A673 (cell line): ENCODE measurements around the gene SDK1.

Experiments
- EZH2 ChIP-seq: fragments of 200-600 bp; sonication (generic); IDR thresholded peaks from 2 replicates; pipeline ENCODE4 v1.6.1; 2017; ENCODE audit warnings: borderline replicate concordance, low read depth, mild to moderate bottlenecking, mixed read lengths, antibody characterized with exemption, low read length; ENCODE audit not compliant: poor library complexity, severe bottlenecking
- TF ChIP-seq, protein P1 (sequence below): fragments of 300-800, 200-600 bp; sonication (generic); conservative IDR thresholded peaks from 2 replicates; pipeline ENCODE4 v1.5.1; 2017; ENCODE audit warnings: low read depth, mild to moderate bottlenecking, antibody characterized with exemption, low read length, moderate library complexity, mixed read lengths

DNA sequence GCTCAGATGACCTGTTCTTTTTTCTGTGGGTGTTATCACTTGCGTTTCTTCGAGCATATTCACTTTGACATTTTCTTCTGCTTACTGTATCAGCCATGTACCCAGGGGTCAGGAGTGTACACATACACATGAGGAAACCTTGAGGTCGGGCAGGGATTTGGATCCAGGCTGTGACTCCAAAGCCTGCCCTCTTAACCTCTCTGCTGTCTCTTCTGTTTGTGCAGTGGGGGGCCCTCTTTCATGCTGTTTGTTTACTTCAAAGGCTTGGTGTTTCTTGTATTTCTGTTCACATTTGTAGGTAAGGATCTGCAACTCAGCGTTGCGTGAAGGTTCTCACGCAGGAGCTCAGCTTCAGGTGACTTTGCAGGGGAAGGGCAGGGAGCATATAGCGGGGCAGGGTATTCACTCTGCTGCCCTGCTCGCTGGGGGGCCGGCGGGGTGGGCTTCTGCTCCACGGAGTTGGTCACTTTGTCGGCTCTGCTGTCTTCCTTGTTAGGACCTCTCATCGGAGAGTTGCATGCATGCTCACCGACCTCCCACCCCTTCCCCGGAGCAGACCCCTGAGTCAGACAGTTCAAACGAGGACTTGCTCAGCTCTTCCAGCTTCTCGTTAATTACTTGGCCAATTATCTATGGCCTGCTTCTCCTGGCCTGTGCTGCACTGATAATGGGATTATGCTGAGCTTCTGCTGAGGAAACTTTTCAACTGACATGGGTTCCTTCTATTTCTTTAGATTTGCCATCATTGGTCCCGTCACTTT, 77.5 kb downstream of the SDK1 start:
- TF ChIP-seq, protein P1, sequence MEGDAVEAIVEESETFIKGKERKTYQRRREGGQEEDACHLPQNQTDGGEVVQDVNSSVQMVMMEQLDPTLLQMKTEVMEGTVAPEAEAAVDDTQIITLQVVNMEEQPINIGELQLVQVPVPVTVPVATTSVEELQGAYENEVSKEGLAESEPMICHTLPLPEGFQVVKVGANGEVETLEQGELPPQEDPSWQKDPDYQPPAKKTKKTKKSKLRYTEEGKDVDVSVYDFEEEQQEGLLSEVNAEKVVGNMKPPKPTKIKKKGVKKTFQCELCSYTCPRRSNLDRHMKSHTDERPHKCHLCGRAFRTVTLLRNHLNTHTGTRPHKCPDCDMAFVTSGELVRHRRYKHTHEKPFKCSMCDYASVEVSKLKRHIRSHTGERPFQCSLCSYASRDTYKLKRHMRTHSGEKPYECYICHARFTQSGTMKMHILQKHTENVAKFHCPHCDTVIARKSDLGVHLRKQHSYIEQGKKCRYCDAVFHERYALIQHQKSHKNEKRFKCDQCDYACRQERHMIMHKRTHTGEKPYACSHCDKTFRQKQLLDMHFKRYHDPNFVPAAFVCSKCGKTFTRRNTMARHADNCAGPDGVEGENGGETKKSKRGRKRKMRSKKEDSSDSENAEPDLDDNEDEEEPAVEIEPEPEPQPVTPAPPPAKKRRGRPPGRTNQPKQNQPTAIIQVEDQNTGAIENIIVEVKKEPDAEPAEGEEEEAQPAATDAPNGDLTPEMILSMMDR: no peak
- no peak for TF ChIP-seq EZH2
